Measurements from ENCODE around the gene ACIN1. TPM values are rescaled to one million over a fixed set of nuclear protein-coding genes. Genes with fewer than 3 reads are reported as not detected.

ACIN1 gene
- total and polyA plus RNA-seq, 10 donors: 59.2 to 228 (median 186) TPM

- intact Hi-C loops (cut with DNase I; ENCODE audit: low total_unique reads): loop anchor here (10.0 kb wide), 1 partner anchor 168 kb away; no protein-coding TSS in a partner anchor
Measured at GRCh38 chr14:23126548-23127278, 31.8 kb upstream of the ACIN1 start.

GRCh38 chr14:23125933-23126524, 31.1 kb upstream of the ACIN1 start:
- peaks cover 0 to 34% (median 2%) of the 10 kb centered on the region in 6 donors for H3K36me3 ChIP-seq
- H3K4me1 ChIP-seq: peaks cover 10 to 59% (median 25%) of the 10 kb centered on the region in 6 donors
- H3K27ac ChIP-seq: no peak overlapping the region
- no peak for DNase-seq
- no peak overlapping the region for H3K4me3 ChIP-seq
- 83 to 95% (median 85%) methylated on average over 9 of the region's 9 CpGs for WGBS, 5 donors
- intact Hi-C loops (cut with DNase I; ENCODE audit: low total_unique reads): loop anchor here (10.0 kb wide), 1 partner anchor 169 kb away; no protein-coding TSS in a partner anchor
- H3K9me3 ChIP-seq: no peaks in the 10 kb centered on the region
- no peaks in the 10 kb centered on the region for H3K27me3 ChIP-seq (replicated peaks in 1 of 7)
- TF ChIP-seq POLR2A (IDR thresholded peaks at IDR 0.05): no peak
- TF ChIP-seq POLR2AphosphoS5 (IDR thresholded peaks at IDR 0.05): no peak
- no peak for TF ChIP-seq CTCF (IDR thresholded peaks at IDR 0.05 in 8 of 11, conservative IDR thresholded peaks at IDR 0.05 in 3 of 11)

More at GRCh38 chr14:23126548-23127278, 31.8 kb upstream of the ACIN1 start:
- no peak for DNase-seq
- Histone ChIP-seq H3K9me3 (no peaks in the 10 kb centered on the region), H3K27ac (peak overlapping the region in 1 of 8 donors; percentile 23), H3K4me3 (no peak overlapping the region), H3K27me3 (replicated peaks in 1 of 7) (no peaks in the 10 kb centered on the region), H3K36me3 (peaks cover 0 to 39% (median 2%) of the 10 kb centered on the region in 6 donors), H3K4me1 (peaks cover 3 to 59% (median 20%) of the 10 kb centered on the region in 6 donors)
- 85 to 92% (median 87%) methylated on average over 6 to 8 of the region's 8 CpGs for WGBS, 5 donors
- TF ChIP-seq POLR2A (IDR thresholded peaks at IDR 0.05): no peak
- TF ChIP-seq POLR2AphosphoS5 (IDR thresholded peaks at IDR 0.05): no peak
- TF ChIP-seq CTCF (IDR thresholded peaks at IDR 0.05 in 8 of 11, conservative IDR thresholded peaks at IDR 0.05 in 3 of 11): no peak

- TF ChIP-seq CTCF (IDR thresholded peaks at IDR 0.05 in 8 of 11, conservative IDR thresholded peaks at IDR 0.05 in 3 of 11): no peak
- TF ChIP-seq POLR2AphosphoS5 (IDR thresholded peaks at IDR 0.05): no peak
- no peak for TF ChIP-seq POLR2A (IDR thresholded peaks at IDR 0.05)
- no peak for DNase-seq
- Histone ChIP-seq H3K27ac (no peak overlapping the region), H3K4me1 (peaks cover 16 to 59% (median 30%) of the 10 kb centered on the region in 6 donors), H3K27me3 (replicated peaks in 1 of 7) (no peaks in the 10 kb centered on the region), H3K4me3 (no peak overlapping the region), H3K36me3 (peaks cover 0 to 34% (median 2%) of the 10 kb centered on the region in 6 donors), H3K9me3 (no peaks in the 10 kb centered on the region)
- WGBS, 5 donors: 56 to 79% (median 72%) methylated on average over 3 of the region's 3 CpGs
- intact Hi-C loops (cut with DNase I; ENCODE audit: low total_unique reads): loop anchor here (10.0 kb wide), 1 partner anchor 170 kb away; no protein-coding TSS in a partner anchor
Measured at GRCh38 chr14:23125011-23125410, 30.1 kb upstream of the ACIN1 start.

All from spleen (tissue), 11 donors.